H54 (cell line): Measurements from ENCODE around the gene MEGF11.
"Not testable (repeated sequence)": the region's sequence is repeated elsewhere in the genome, so short reads cannot be mapped to it uniquely, and the experiment has no call there.

Experiments used
- DNase-seq: peaks from one replicate; pipeline ENCODE4 v3.0.0; 2011; ENCODE audit warnings: low spot score, mixed read lengths; ENCODE audit not compliant: insufficient read length
- FAIRE-seq: peaks from 3 replicates; lab custom pipeline; 2011; peaks lifted over from hg19 to GRCh38; lab: Jason Lieb, UNC
- POLR2A ChIP-seq: IDR thresholded peaks from 2 replicates; pipeline ENCODE4 v1.6.1; 2011; ENCODE audit warnings: low read depth, mild to moderate bottlenecking, low read length

The MEGF11 gene

GRCh38 chr15:66261056-66261455 lies 7.5 kb upstream of the MEGF11 start:
- no peak for TF ChIP-seq POLR2A
- no peak for FAIRE-seq
- DNase-seq: no peak

- no peak for TF ChIP-seq POLR2A
- DNase-seq: no peak
- FAIRE-seq: no peak
Observed at GRCh38 chr15:66256692-66257091, 3.1 kb upstream of the MEGF11 start.

GRCh38 chr15:66254951-66255676 lies 1.6 kb upstream of the MEGF11 start:
- no peak for FAIRE-seq
- no peak for TF ChIP-seq POLR2A

GRCh38 chr15:66254089-66254950 lies 770 bp upstream of the MEGF11 start:
- no peak for TF ChIP-seq POLR2A
- DNase-seq (no peak), FAIRE-seq (no peak)

More at GRCh38 chr15:66254951-66255676, 1.6 kb upstream of the MEGF11 start:
- no peak for DNase-seq

GRCh38 chr15:66252685-66253417 lies 699 bp downstream of the MEGF11 start:
- FAIRE-seq (no peak), DNase-seq (no peak)
- TF ChIP-seq POLR2A: no peak

- DNase-seq (peak; percentile 61), FAIRE-seq (no peak)
- TF ChIP-seq POLR2A: no peak
Observed at GRCh38 chr15:66251790-66252684, 1.5 kb downstream of the MEGF11 start.

- no peak for FAIRE-seq
- no peak for DNase-seq
- TF ChIP-seq POLR2A: no peak
Observed at GRCh38 chr15:66251065-66251789, 2.3 kb downstream of the MEGF11 start.

- TF ChIP-seq POLR2A: no peak
- no peak for FAIRE-seq
- no peak for DNase-seq
Observed at GRCh38 chr15:66249605-66250174, 3.9 kb downstream of the MEGF11 start.

GRCh38 chr15:66246937-66247336 lies 6.6 kb downstream of the MEGF11 start:
- FAIRE-seq (no peak), DNase-seq (no peak)
- no peak for TF ChIP-seq POLR2A

- FAIRE-seq, DNase-seq: not testable (repeated sequence)
Observed at GRCh38 chr15:66245832-66246231, 7.7 kb downstream of the MEGF11 start.

GRCh38 chr15:66241908-66242285 lies 11.7 kb downstream of the MEGF11 start:
- FAIRE-seq (no peak), DNase-seq (no peak)
- no peak for TF ChIP-seq POLR2A
